ENCODE data around the gene WDR87. TPM values are rescaled to one million over a fixed set of nuclear protein-coding genes. Genes with fewer than 3 reads are reported as not detected.

WDR87 gene
- polyA plus RNA-seq, 3 donors from 2014 or later: not detected

Other genes starting within 250 kb of the WDR87 start
- 1 to 10 TPM; 1.5 to 6.7 (median 5.9) TPM for gene ZNF607, start 186.8 kb downstream of the WDR87 start, polyA plus RNA-seq
- 1 to 10 TPM; 2.8 to 9.6 (median 8.5) TPM for gene ZNF573, start 127.0 kb downstream of the WDR87 start, polyA plus RNA-seq
- 1 to 10 TPM in 2 of 3 donors, under 1 TPM in 1; 0.29 to 4.1 (median 3.2) TPM for gene SIPA1L3, start 614 bp upstream of the WDR87 start, polyA plus RNA-seq

Measured in immature natural killer cell (primary cell).